OCI-LY3 (cell line): ENCODE measurements around the gene CLCN3.

ENCODE experiments used
- EZH2phosphoT487 ChIP-seq: fragments of 200-600 bp; shearing (Covaris generic); IDR thresholded peaks from 2 replicates; pipeline ENCODE4 v1.6.1; 2018; ENCODE audit warnings: antibody characterized with exemption, mixed run types, low read depth
- TF ChIP-seq, protein P1 (sequence below): fragments of 200-600, 300-600 bp; sonication (generic); IDR thresholded peaks from 2 replicates; pipeline ENCODE4 v1.5.1; 2014; ENCODE audit warnings: antibody characterized with exemption, low read length, low read depth

DNA sequence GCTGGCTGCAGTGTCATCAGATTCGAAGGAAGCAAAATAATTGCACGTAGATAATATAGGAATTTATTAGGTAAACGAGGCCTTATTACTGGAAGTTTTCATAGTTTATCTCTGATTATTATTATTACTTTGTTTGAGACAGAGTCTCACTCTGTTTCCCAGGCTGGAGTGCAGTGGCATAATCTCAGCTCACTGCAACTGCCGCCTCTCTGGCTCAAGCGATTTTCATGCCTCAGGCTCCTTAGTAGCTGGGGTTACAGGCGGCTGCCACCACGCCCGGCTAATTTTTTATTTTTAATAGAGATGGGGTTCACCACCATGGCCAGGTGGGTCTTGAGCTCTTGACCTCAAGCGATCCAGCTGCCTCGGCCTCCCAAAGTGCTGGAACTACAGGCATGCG, 12.5 kb downstream of the CLCN3 start:
- TF ChIP-seq, protein P1, sequence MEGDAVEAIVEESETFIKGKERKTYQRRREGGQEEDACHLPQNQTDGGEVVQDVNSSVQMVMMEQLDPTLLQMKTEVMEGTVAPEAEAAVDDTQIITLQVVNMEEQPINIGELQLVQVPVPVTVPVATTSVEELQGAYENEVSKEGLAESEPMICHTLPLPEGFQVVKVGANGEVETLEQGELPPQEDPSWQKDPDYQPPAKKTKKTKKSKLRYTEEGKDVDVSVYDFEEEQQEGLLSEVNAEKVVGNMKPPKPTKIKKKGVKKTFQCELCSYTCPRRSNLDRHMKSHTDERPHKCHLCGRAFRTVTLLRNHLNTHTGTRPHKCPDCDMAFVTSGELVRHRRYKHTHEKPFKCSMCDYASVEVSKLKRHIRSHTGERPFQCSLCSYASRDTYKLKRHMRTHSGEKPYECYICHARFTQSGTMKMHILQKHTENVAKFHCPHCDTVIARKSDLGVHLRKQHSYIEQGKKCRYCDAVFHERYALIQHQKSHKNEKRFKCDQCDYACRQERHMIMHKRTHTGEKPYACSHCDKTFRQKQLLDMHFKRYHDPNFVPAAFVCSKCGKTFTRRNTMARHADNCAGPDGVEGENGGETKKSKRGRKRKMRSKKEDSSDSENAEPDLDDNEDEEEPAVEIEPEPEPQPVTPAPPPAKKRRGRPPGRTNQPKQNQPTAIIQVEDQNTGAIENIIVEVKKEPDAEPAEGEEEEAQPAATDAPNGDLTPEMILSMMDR: no peak
- TF ChIP-seq EZH2phosphoT487: no peak
